ENCODE data around the gene ITGAE. TPM values are rescaled to one million over a fixed set of nuclear protein-coding genes. Genes with fewer than 3 reads are reported as not detected.

The ITGAE gene
- total RNA-seq, 1 experiment from 2014 or later, result 14.7 TPM

DNA sequence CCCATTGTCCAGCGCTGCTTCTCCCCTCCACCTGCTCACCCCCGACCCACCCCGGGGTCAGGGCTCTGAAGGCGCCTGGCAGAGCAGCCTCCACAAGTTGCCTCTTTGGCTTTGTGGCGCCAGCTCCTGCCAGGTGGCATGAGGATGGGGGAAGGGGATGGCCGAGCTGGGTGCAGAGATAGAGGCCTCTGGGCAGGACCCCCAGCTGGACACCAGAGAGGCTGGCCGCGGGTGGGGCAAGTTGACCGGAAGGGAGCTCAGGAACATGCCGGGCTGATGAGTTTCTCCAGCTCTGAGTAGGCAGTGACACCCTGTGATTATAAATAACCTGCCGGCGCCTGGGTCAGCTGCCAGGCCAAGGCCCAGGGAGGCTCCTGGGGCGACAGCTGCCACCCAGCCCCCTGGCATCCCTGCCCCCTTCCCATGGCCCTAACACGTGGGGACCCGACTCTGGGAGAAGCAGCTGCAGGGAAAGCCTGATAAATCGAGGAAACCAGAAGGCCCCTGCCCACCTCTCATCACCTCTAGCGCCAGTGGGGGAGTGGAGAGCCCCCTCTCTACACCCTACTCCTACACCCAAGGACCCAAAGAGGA is 105.8 kb downstream of the ITGAE start:
- Mint-ChIP-seq H3K27me3 (ENCODE audit: unreplicated experiment) (no peaks in the 10 kb centered on the region), H3K36me3 (ENCODE audit: insufficient read depth, unreplicated experiment) (peaks cover 19% of the 10 kb centered on the region), H3K4me3 (ENCODE audit: low read depth, unreplicated experiment) (peak overlapping the region; percentile 79), H3K27ac (ENCODE audit: unreplicated experiment) (no peak overlapping the region), H3K9me3 (ENCODE audit: low read depth, unreplicated experiment) (no peaks in the 10 kb centered on the region), H3K4me1 (ENCODE audit: low read depth, unreplicated experiment) (no peaks in the 10 kb centered on the region)
- BruUV-seq (replicated peaks), result no TSS peak
- intact Hi-C loops (cut with micrococcal nuclease; ENCODE audit: unreplicated experiment), result no loop called here
- CTCF ChIA-PET, result interaction anchor here (0.6 kb wide), 1 partner anchor 60 kb away, joined by 3 read pairs; no protein-coding TSS in a partner anchor
- TF ChIP-seq, protein P1, sequence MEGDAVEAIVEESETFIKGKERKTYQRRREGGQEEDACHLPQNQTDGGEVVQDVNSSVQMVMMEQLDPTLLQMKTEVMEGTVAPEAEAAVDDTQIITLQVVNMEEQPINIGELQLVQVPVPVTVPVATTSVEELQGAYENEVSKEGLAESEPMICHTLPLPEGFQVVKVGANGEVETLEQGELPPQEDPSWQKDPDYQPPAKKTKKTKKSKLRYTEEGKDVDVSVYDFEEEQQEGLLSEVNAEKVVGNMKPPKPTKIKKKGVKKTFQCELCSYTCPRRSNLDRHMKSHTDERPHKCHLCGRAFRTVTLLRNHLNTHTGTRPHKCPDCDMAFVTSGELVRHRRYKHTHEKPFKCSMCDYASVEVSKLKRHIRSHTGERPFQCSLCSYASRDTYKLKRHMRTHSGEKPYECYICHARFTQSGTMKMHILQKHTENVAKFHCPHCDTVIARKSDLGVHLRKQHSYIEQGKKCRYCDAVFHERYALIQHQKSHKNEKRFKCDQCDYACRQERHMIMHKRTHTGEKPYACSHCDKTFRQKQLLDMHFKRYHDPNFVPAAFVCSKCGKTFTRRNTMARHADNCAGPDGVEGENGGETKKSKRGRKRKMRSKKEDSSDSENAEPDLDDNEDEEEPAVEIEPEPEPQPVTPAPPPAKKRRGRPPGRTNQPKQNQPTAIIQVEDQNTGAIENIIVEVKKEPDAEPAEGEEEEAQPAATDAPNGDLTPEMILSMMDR (IDR thresholded peaks at IDR 0.05; ENCODE audit: unreplicated experiment), result no peak
- no peak for DNase-seq

DNA sequence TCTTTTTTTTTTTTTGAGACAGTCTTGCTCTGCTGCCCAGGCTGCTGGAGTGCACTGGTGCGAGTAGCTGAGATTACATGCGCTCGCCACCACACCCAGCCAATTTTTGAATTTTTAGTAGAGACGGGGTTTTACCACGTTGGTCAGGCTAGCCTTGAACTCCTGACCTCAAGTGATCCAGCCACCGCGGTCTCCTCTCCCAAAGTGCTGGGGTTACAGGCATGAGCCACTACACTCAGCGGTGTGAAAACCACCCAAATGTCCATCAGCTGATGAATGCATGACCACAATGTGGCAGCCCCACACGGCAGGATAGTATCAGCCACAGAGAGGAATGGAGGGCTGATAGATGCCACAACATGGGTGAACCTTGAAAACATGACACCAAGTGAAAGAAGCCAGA is 107.2 kb downstream of the ITGAE start:
- H3K27ac Mint-ChIP-seq (ENCODE audit: unreplicated experiment), result no peak overlapping the region
- CTCF ChIA-PET, result no interaction called here
- TF ChIP-seq, protein P1 (IDR thresholded peaks at IDR 0.05; ENCODE audit: unreplicated experiment), result no peak
- no peaks in the 10 kb centered on the region for H3K4me1 Mint-ChIP-seq (ENCODE audit: low read depth, unreplicated experiment)
- peaks cover 19% of the 10 kb centered on the region for H3K36me3 Mint-ChIP-seq (ENCODE audit: insufficient read depth, unreplicated experiment)
- H3K27me3 Mint-ChIP-seq (ENCODE audit: unreplicated experiment), result no peaks in the 10 kb centered on the region
- no peak for DNase-seq
- intact Hi-C loops (cut with micrococcal nuclease; ENCODE audit: unreplicated experiment), result no loop called here
- no peaks in the 10 kb centered on the region for H3K9me3 Mint-ChIP-seq (ENCODE audit: low read depth, unreplicated experiment)
- no peak overlapping the region for H3K4me3 Mint-ChIP-seq (ENCODE audit: low read depth, unreplicated experiment)
- no TSS peak for BruUV-seq (replicated peaks)

DNA sequence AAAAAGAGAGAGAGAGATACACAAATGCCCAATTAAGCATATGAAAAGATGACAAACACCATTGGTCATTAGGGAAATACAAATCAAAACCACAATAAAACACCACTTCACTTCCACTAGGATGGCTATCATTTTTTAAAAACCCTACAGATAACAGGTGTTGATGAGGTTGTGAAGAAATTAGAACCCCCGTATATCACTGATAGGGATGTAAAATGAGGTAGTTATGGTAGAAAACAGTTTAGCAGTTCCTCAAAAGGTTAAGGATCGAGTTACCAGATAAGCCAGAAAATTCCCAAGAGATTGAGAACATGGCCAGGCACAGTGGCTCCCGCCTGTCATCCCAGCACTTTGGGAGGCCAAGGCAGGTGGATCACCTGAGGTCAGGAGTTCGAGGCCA is 107.8 kb downstream of the ITGAE start:
- CTCF ChIA-PET, result no interaction called here
- intact Hi-C loops (cut with micrococcal nuclease; ENCODE audit: unreplicated experiment), result no loop called here
- TF ChIP-seq, protein P1 (IDR thresholded peaks at IDR 0.05; ENCODE audit: unreplicated experiment), result no peak
- Mint-ChIP-seq H3K27ac (ENCODE audit: unreplicated experiment) (no peak overlapping the region), H3K27me3 (ENCODE audit: unreplicated experiment) (no peaks in the 10 kb centered on the region), H3K4me1 (ENCODE audit: low read depth, unreplicated experiment) (no peaks in the 10 kb centered on the region), H3K36me3 (ENCODE audit: insufficient read depth, unreplicated experiment) (peaks cover 19% of the 10 kb centered on the region), H3K4me3 (ENCODE audit: low read depth, unreplicated experiment) (no peak overlapping the region), H3K9me3 (ENCODE audit: low read depth, unreplicated experiment) (no peaks in the 10 kb centered on the region)
- no TSS peak for BruUV-seq (replicated peaks)
- DNase-seq, result no peak

DNA sequence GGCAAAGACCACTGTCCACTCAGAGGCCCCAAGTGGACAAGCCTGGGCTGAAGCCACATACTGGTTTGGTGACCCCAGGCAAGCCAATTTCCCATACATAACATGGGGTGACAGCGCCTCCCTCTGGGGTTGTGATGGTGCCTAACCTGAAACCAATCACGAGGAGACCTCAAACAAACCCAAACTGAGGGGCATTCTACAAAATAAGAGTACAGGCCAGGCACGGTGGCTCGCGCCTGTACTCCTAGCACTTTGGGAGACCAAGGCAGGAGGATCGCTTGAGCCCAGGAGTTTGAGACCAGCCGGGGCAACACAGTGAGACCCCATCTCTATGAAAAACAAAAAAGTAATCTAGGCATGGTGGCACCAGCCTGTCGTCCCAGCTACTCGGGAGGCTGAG is 108.6 kb downstream of the ITGAE start:
- H3K9me3 Mint-ChIP-seq (ENCODE audit: low read depth, unreplicated experiment), result no peaks in the 10 kb centered on the region
- H3K4me1 Mint-ChIP-seq (ENCODE audit: low read depth, unreplicated experiment), result no peaks in the 10 kb centered on the region
- peaks cover 19% of the 10 kb centered on the region for H3K36me3 Mint-ChIP-seq (ENCODE audit: insufficient read depth, unreplicated experiment)
- H3K27ac Mint-ChIP-seq (ENCODE audit: unreplicated experiment), result no peak overlapping the region
- no TSS peak for BruUV-seq (replicated peaks)
- DNase-seq, result no peak
- intact Hi-C loops (cut with micrococcal nuclease; ENCODE audit: unreplicated experiment), result no loop called here
- H3K27me3 Mint-ChIP-seq (ENCODE audit: unreplicated experiment), result no peaks in the 10 kb centered on the region
- TF ChIP-seq, protein P1 (IDR thresholded peaks at IDR 0.05; ENCODE audit: unreplicated experiment), result no peak
- H3K4me3 Mint-ChIP-seq (ENCODE audit: low read depth, unreplicated experiment), result no peak overlapping the region
- CTCF ChIA-PET, result no interaction called here
